ENCODE measurements around the gene ADAMTS9.

- TF ChIP-seq ZNF274 (IDR thresholded peaks at IDR 0.05; ENCODE audit: insufficient read depth, insufficient read length) = no peak
- no peak for TF ChIP-seq POLR2A (IDR thresholded peaks at IDR 0.05; ENCODE audit: low read depth, low read length)
- TF ChIP-seq CTCF (IDR thresholded peaks at IDR 0.05 in 2 of 3, conservative IDR thresholded peaks at IDR 0.05 in 1 of 3; ENCODE audit: control insufficient read depth in 2 of 3, extremely low read depth in 1 of 3, insufficient read depth in 1 of 3, low read depth in 3 of 3, low read length in 3 of 3) = no peak
Measured at GRCh38 chr3:64716110-64716710, 28.4 kb upstream of the ADAMTS9 start.
